GM18499 (cell line): Measurements from ENCODE around the gene UGT1A8.
"Not testable (repeated sequence)": the region's sequence is repeated elsewhere in the genome, so short reads cannot be mapped to it uniquely, and the experiment has no call there.

Experiments used
- ATAC-seq: cut with Tn5 transposase; IDR thresholded peaks from one replicate; pipeline ENCODE4 v1.9.1; 2021; ENCODE audit warnings: moderate number of reproducible peaks; ENCODE audit not compliant: insufficient read depth, unreplicated experiment

Gene UGT1A8

DNA sequence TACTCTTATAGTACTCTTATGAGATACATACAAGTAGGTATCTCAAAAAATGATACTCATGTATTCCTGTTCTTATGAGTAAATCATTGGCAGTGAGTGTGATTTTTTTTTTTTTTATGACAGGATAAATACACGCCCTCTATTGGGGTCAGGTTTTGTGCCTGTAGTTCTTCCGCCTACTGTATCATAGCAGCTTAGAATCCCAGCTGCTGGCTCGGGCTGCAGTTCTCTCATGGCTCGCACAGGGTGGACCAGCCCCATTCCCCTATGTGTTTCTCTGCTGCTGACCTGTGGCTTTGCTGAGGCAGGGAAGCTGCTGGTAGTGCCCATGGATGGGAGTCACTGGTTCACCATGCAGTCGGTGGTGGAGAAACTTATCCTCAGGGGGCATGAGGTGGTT is at the start of gene UGT1A8:
UGT1A8 (plus strand) TSS at position 158 of the 400 bp plus-strand sequence; CDS start at position 233, 75 bp downstream.
- ATAC-seq = not testable (repeated sequence)

GRCh38 chr2:233571001-233571400 is 46.4 kb upstream of the UGT1A8 start:
- ATAC-seq = no peak

DNA sequence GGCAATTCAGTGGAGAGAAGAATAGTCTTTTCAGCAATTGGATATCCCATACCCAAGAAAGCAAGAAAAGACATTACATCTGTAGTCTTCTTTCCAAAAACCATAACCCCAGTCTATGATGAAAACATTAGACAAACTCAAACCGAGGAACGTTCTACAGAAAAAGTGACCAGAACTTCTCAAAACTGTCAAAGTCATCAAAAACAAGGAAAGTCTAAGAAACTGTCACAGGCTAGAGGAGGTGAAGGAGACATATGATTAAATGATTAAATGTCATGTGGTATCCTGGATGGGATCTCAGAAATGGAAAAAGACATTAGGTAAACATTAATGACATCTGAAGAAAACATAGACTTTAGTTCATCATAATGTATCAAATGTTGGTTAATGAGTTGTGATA is 46.0 kb upstream of the UGT1A8 start:
- no peak for ATAC-seq

DNA sequence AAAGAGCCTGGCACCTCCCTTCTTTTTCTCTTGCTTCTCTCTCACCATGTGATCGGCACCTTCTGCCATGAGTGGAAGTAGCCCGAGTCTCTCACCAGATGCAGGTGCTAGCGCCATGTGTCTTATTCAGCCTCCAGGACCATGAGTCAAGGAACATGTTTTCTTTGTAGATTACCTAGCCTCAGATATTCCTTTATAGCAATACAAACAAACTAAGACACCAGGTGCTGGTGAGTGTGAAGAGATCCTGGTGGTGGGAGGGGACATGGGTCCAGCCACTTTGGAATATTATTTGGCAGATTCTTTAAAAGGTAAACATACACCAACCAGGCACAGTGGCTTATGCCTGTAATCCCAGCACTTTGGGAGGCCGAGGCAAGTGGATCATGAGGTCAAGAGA is 45.0 kb upstream of the UGT1A8 start:
- ATAC-seq = no peak

DNA sequence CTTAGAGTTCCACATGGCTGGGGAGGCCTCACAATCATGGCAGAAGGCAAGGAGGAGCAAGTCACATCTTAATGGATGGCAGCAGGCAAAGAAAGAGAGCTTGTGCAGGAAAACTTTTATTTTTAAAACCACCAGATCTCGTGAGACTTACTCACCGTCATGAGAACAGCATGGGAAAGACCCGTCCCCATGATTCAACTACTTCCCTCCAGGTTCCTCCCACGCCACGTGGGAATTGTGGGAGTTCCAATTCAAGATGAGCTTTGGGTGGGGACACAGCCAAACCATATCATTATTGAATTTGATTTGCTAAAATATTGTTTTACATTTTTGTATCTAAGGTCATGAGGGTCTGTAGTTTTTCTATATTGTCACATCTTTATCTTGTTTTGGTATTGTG is 40.1 kb upstream of the UGT1A8 start:
- not testable (repeated sequence) for ATAC-seq

- not testable (repeated sequence) for ATAC-seq
Measured at GRCh38 chr2:233583217-233583965, 34.0 kb upstream of the UGT1A8 start.

DNA sequence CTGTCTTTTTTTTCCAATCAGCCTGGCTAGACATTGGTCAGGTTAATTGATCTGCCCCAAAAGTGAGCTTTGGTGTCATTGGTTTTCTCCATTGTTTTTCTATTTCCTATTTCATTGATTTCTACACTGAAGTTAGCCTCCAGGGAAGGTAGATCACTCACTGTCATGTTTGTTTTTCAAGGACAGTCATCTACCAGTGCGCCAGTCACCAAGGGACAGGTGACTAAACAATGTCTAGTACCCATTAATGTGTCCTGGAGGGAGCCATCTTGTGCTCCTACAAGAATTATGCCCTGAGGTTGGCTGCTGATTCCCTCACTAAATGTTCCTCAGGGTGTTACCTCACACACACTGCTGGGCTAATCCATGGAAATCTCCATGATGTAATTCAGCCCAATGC is 33.2 kb upstream of the UGT1A8 start:
- ATAC-seq = no peak

GRCh38 chr2:233588400-233588799 is 29.0 kb upstream of the UGT1A8 start:
- no peak for ATAC-seq

DNA sequence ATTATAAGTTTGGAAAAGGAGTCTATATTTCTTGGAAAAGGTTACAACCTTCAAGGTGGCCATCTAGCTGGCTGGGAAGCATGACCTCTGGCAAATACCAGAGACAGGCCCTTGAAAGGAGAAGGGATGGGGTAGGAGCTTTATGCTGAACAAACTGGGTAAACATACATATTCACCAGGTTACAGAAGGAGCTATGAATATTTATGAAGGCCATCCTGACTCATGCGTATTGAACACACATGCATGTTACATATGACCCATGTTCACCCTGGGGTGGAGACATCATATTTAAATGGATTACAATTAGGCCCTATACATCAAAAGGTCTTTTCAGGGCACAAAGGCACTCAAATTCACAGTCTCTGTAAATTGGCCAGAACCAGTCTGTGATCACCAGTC is 24.7 kb upstream of the UGT1A8 start:
- ATAC-seq = not testable (repeated sequence)

- ATAC-seq = no peak
Measured at GRCh38 chr2:233593201-233593600, 24.2 kb upstream of the UGT1A8 start.

DNA sequence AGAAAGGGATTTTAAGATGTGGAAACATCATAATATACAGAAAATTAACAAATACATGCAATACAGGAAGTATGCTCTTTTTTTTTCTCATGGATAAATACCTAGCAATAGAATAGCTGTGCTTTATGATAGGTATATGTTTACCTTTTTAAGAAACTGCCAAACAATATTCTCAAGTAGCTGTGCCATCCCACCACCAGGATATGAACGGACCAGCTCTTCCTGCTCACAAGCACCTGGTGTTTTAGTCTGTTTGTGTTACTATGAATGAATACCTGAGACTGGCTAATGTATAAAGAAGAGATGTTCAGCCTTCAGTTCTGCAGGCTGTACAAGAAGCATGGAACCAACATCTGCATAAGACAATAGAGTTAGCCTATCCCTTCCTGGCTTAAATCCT is 19.9 kb upstream of the UGT1A8 start:
- ATAC-seq = no peak

GRCh38 chr2:233598952-233599351 is 18.5 kb upstream of the UGT1A8 start:
- ATAC-seq = no peak

GRCh38 chr2:233600386-233600785 is 17.0 kb upstream of the UGT1A8 start:
- no peak for ATAC-seq

DNA sequence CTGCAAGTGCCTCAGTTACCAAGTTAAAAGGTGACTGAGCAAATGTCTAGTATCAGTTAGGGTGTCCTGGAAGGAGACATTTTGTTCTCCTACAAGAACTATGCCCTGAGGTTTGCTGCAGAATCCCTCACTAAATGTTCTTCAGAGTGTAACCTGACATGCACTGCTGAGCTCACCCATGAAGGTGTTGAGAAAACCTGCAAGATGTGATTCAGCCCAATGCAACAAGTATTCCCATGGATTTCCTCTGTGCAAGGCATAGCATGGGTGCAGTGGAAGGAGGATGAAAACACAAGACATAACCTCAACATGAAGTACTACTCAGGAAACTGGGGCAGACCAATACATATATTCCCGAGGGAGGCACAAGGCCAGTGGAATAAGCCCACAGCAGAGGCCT is 15.4 kb upstream of the UGT1A8 start:
- ATAC-seq = no peak

GRCh38 chr2:233603520-233603919 is 13.9 kb upstream of the UGT1A8 start:
- ATAC-seq = no peak

DNA sequence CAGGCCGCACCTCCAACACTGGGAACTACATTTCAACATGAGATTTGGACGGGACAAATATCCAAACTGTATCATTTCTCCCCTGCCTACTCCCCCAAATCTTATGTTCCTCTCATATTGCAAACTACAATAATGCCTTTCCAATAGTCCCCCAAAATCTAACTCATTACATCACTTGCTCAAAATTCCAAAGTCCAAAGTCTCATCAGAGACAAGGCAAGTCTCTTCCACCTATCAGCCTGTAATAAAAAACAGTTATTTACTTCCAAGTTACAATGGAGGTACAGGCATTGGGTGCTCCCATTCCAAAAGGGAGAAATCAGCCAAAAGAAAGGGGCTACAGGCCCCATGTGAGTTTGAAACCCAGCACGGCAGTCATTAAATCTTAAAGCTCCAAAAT is 12.6 kb upstream of the UGT1A8 start:
- ATAC-seq = no peak

- no peak for ATAC-seq
Measured at GRCh38 chr2:233605680-233606079, 11.8 kb upstream of the UGT1A8 start.

DNA sequence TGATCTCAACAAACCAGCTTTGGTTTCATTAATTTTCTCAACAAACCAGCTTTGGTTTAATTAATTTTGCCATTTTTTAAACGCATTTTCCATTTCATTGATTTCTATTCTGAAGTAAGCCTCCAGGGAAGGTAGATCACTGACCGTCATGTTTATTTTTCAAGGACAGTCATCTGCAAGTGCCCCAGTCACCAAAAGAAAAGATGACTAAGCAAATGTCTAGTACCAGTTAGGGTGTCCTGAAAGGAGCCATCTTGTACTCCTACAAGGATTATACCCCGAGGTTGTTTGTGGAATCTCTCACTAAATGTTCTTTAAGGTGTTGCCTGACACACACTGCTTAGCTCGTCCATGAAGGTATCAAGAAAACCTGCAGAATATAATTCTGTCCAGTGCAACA is 6.1 kb upstream of the UGT1A8 start:
- no peak for ATAC-seq

DNA sequence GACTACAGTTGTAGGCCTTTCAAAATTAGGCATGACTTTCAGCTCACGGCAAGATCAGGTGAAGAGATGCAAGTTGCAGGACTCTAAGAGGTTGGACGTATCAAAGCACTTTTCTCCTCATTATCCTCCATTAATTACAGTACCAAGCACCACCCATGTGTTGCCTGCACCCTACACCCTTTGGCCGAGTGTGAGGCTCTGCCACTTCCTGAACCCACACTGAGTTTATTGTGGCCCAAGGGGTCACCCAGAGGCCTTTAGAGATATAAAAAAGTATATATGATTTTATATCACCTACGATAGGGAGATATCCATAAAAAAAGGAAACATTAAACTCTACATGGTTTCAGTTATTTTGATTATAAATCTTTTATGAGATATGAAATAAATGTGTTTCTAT is 2.8 kb downstream of the UGT1A8 start:
- no peak for ATAC-seq

DNA sequence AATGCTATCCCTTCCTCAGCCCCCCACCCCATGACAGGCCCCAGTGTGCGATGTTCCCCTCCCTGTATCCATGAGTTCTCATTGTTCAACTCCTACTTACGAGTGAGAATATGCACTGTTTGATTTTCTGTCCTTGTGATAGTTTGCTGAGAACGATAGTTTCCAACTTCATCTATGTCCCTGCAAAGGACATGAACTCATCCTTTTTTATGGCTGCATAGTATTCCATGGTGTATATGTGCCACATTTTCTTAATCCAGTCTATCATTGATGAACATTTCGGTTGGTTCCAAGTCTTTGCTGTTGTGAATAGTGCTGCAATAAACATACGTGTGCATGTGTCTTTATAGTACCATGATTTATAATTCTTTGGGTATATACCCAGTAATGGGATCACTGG is 4.4 kb downstream of the UGT1A8 start:
- not testable (repeated sequence) for ATAC-seq

DNA sequence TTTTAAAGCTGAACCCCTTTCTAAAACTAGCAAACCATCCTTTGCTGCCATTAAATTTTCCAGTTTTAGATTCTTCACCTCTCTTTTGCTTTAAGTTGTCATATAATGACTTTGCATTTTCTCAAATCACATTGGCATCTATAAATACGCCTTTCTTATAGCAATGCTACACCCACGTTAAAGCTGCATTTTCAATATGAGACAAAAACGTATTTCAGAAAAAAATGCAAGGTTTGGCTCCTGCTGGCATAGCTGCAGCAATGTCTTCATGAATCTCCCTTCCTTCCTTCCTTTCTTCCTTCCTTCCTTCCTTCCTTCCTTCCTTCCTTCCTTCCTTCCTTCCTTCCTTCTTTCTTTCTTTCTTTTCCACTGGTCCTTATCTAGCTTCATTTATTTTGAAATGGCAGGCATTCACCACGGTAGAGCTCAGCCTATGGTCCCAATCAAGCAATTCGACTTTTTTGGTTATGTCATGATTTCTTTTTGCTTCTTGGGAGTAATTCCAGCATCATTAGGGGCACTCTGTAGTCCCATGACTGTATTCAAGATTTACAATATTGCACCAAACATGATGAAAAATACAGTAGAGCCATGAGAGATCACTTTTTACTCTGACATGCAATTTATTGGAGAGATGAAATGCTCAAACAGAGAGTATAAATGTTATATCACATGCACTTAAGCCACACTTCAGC is 10.0 kb downstream of the UGT1A8 start:
- no peak for ATAC-seq

DNA sequence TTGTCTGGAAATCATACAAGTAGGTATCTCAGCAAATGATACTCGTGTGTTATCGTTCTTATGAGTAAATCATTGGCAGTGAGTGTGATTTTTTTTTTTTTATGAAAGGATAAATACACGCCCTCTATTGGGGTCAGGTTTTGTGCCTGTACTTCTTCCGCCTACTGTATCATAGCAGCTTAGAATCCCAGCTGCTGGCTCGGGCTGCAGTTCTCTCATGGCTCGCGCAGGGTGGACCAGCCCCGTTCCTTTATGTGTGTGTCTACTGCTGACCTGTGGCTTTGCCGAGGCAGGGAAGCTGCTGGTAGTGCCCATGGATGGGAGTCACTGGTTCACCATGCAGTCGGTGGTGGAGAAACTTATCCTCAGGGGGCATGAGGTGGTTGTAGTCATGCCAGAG is 18.9 kb downstream of the UGT1A8 start, which contains the start of gene UGT1A10:
UGT1A10 (plus strand) TSS at position 143 of the 400 bp plus-strand sequence; CDS start at position 218, 75 bp downstream.
- ATAC-seq = not testable (repeated sequence)
